ENCODE data around the gene PCNX1. TPM values are rescaled to one million over a fixed set of nuclear protein-coding genes. Genes with fewer than 3 reads are reported as not detected.
A peak's percentile ranks its signal among the peaks of the same experiment; 100 is the strongest.
"Not testable (repeated sequence)": the region's sequence is repeated elsewhere in the genome, so short reads cannot be mapped to it uniquely, and the experiment has no call there.

Gene PCNX1
- total RNA-seq, 2 donors from 2014 or later = 31.0 to 44.1 TPM

GRCh38 chr14:71129716-71130490 is 222.6 kb downstream of the PCNX1 start:
- DNase-seq = not testable (repeated sequence)
- intact Hi-C loops (cut with DNase I) = loop anchor here in 1 of 2 donors (10.0 kb wide), 1 partner anchor 195 kb away; the partner anchor contains the start of gene SIPA1L1

DNA sequence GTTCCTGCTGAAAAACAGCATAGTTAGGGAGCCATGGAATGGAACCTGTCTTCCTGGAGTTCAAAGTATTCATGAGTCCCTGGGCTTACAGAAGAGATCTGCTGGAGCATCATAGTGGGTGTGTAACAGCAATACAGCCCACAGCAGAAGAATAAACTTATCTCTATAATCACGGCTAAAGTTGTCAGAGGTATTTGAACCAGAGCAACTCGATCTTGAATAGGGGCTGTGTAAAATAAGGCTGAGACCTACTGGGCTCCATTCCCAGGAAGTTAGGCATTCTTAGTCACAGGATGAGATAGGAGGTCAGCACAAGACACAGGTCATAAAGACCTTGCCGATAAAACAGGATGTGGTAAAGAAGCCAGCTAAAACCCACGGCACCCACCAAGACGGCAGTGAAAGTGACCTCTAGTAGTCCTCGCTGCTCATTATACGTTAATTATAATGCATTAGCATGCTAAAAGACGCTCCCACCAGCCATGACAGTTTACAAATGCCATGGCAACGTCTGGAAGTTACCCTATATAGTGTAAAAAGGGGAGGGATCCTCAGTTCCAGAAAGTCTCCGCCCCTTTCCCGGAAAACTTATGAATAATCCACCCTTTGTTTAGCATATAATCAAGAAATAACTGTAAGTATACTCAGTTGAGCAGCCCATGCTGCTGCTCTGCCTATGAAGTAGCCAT is 223.4 kb downstream of the PCNX1 start:
- no peak for DNase-seq
- intact Hi-C loops (cut with DNase I) = loop anchor here in 1 of 2 donors (10.0 kb wide), 1 partner anchor 194 kb away; the partner anchor contains the start of gene SIPA1L1
- ATAC-seq = peak in 1 of 2 donors; percentile 23

More at GRCh38 chr14:71129716-71130490, 222.6 kb downstream of the PCNX1 start:
- ATAC-seq = not testable (repeated sequence)

DNA sequence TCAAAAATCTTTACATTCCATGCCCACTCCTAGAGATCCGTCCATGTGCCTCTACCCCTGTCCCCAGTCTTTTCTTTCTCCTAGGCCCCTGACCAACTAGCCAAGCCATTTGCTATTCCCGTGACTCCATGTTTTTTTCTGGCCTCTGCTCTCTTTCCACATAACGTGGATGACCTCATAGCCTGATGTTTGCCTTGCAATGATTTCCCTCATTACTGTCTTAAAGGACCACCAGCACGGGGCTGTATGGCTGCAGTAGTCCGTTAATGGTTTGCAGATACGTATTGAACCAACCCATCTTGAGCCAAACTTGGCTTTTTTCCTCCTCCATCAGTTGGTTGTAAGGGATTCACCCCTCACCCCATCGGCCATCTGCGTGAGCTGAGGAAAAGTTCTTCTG is 226.0 kb downstream of the PCNX1 start:
- ATAC-seq (no peak), DNase-seq (no peak)
- intact Hi-C loops (cut with DNase I) = loop anchor here in 1 of 2 donors (10.0 kb wide), 1 partner anchor 192 kb away; the partner anchor contains the start of gene SIPA1L1

DNA sequence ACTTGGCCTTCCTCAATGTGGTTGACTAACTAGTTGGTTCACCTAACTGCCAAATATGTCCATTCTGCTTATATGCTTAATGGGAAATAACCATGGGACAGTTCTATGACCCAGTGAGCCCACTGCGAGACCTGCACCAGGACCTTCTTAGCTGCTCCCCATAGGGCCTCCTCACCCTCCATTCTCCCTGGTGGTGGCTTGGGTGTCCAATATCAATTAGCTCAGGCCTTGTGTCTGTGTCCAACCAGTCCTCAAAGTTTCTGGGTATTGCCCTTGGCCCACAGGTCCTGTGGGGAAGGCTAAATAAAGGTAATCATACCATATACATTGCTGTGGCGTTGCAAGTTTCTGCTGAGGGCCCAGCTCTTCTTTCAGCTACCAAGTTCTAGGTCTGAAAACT is 228.2 kb downstream of the PCNX1 start:
- DNase-seq = no peak
- intact Hi-C loops (cut with DNase I) = loop anchor here in 1 of 2 donors (10.0 kb wide), 1 partner anchor 189 kb away; the partner anchor contains the start of gene SIPA1L1
- ATAC-seq = no peak

DNA sequence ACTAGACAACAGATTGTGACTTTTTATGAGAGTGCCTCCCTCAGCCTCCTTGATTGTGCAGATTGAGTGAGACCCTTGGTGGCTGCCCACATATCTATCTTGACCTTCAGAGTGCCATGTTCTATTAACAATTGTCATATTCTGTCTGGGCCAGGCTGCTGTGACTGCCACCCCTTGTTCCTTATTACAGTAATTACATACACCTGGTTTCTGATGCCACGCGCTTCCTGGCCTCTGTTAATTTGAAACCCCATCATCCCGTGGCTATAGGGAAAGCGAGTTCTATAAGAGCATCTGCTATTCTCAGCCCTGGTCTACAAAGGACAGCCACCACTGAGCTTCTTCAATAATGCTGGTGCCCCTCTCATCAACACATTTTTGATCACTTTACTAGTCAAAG is 228.7 kb downstream of the PCNX1 start:
- no peak for DNase-seq
- intact Hi-C loops (cut with DNase I) = loop anchor here in 1 of 2 donors (10.0 kb wide), 1 partner anchor 189 kb away; the partner anchor contains the start of gene SIPA1L1
- no peak for ATAC-seq

GRCh38 chr14:71136386-71137060 is 229.3 kb downstream of the PCNX1 start:
- intact Hi-C loops (cut with DNase I) = loop anchor here in 1 of 2 donors (10.0 kb wide), 1 partner anchor 188 kb away; the partner anchor contains the start of gene SIPA1L1
- ATAC-seq = no peak

DNA sequence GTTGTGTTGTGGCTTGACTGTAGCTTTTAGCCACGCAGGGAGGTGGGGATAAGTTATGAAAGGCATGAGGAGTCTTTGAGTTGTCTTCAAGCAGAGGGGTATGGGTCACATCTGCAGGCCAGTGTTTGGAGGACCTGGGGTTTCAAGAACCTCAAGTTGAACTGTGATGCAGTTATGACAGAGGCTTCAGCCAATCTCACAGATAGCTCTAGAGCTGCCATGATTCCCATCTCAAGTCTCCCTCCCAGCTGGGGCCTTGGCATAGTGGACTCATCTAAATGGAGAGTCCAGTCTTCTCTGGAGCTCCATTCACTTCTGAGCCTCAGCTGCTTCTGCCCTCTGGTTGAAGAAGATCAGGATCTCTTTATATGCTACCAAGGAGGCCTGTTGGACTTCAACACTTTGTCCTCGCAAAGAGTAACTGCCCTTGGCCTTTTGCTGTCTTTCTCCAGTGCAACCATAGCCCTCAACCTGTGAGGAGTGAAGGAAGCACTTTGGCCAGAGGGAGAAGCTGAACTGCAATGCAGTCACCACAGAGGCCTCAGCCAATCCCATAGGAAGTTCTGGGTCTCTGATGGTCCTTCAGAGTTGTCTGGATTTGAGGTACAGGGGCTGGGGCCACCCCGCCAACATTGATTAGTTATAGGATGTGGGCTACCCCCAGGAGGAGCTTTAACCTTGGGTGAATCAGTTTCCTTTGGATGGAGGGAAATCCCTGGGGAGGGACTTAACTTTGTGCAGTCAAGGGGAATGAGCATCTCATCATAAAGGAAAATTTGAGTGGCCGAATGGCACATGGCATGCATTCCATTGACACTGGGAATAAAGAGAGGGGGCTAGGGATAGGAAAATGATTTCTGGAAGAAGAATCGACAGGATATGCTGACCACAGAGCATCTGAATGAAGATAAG is 230.5 kb downstream of the PCNX1 start:
- ATAC-seq (no peak), DNase-seq (no peak)
- intact Hi-C loops (cut with DNase I) = loop anchor here (2.0 to 10.0 kb wide), 2 partner anchors 187 to 615 kb away; partner anchors contain the start of gene SIPA1L1 (in 1 of the 2)

More at GRCh38 chr14:71136386-71137060, 229.3 kb downstream of the PCNX1 start:
- no peak for DNase-seq

DNA sequence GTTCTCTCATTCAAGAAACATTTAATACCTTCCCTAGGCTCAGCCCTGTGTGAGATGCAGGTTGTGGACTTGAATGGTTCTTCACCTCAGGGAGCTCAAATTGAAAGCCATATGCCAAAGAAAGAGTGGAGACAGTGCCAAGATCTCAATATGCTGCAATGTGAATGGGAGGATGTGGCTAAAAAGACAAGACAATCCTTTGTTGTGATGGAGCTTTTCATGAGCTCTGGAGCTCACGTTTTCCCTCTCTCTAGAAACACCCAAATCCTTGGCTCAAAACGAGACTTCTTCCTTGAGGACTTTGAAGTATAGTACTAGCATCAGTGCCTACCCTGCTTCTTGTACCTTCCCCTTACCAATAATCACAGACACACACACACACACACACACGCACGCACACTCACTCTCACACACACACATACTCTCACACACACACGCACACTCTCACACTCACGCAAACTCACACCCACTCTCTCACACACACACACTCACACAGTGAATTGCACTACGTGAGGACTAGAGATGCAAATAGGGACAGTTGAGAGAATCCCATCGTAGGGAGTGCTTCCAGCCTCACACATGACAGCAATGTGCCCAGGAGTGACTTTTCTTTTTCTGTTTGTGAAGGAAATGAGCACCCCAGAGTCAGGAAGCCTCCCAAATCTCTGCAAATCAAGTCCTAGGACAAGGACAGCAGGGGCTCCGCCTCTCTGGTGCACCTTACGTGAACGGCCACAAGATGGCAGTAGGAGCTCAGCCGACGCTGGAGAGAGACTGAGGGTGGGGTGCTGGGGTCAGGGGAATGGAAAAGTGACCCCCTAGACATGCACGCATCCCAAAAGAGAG is 231.4 kb downstream of the PCNX1 start:
- peak; percentile 80 to 83 for ATAC-seq
- peak; percentile 51 for DNase-seq
- intact Hi-C loops (cut with DNase I) = loop anchor here (1.0 to 10.0 kb wide), 3 partner anchors 186 to 615 kb away; partner anchors contain the start of gene SIPA1L1 (in 1 of the 2)

DNA sequence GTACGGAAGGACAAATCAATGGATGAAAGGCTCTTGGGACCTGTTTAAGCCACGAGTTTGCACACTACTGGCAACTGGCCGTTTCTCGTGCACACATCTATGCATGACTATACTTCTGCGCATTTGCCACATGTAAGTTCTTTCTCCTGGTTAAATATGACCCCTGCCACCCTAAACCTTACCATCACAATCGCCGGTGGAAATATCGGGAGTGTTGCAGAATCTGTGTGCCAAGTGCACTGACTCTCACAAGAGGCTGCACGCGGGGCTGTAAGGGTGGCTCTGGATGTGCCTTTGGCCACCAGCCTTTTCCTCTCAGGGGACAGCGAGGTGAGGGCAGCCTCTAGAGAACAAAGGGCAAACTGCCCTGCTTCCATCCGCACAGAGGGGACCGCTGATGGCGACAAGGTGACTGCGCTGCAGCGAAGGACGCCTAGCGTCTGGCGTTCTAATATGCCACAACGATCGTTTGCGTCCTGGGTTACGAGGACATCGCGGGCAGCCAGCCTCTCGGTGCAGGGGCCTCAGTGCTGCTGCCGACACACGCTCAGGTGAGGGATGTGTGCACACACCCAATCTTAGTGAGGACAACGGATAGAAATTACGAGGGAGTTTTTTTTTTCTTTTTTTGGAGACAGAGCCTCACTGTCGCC is 232.2 kb downstream of the PCNX1 start:
- ATAC-seq (no peak), DNase-seq (no peak)
- intact Hi-C loops (cut with DNase I) = loop anchor here (1.0 to 10.0 kb wide), 3 partner anchors 185 to 614 kb away; partner anchors contain the start of gene SIPA1L1 (in 1 of the 2)

- intact Hi-C loops (cut with DNase I) = no loop called here
These were observed 232.9 kb downstream of the PCNX1 start for GRCh38 chr14:71140157-71140556.

GRCh38 chr14:71141701-71142374 is 234.6 kb downstream of the PCNX1 start:
- intact Hi-C loops (cut with DNase I) = no loop called here
- DNase-seq = no peak
- ATAC-seq = no peak

More at GRCh38 chr14:71140157-71140556, 232.9 kb downstream of the PCNX1 start:
- ATAC-seq (no peak), DNase-seq (no peak)

DNA sequence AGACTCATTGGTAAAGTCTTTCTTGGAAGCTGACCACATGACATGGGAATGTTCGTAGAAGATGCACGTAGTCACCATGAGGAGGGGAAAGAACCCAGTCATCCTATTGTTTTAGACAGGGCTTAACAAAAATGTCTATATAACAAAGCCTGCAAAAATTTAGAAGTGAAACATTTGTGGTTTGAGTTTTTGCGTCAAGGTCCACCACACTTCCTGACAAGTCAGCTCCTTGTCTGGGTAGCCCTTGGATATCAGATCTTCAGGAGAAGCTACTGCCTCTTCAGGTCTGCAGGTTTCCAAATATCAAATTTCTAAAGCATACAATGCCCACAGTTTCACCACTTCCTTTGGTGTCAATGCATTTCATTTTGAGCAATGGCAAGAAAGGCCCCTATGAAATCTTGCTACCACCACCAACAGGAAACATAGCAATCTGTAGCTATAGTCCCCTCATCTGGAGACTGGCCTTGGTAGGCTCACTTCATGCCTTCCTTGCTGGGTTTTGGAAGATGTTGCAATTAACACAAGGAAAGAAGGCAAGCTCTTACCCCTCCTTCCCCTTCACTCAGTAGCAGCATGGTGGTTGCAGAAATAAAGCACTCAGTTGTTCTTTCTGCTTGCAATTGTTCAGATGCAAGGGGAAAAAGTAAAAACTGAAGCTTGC is 235.2 kb downstream of the PCNX1 start:
- peak; percentile 13 to 33 for ATAC-seq
- no peak for DNase-seq
- intact Hi-C loops (cut with DNase I) = no loop called here

DNA sequence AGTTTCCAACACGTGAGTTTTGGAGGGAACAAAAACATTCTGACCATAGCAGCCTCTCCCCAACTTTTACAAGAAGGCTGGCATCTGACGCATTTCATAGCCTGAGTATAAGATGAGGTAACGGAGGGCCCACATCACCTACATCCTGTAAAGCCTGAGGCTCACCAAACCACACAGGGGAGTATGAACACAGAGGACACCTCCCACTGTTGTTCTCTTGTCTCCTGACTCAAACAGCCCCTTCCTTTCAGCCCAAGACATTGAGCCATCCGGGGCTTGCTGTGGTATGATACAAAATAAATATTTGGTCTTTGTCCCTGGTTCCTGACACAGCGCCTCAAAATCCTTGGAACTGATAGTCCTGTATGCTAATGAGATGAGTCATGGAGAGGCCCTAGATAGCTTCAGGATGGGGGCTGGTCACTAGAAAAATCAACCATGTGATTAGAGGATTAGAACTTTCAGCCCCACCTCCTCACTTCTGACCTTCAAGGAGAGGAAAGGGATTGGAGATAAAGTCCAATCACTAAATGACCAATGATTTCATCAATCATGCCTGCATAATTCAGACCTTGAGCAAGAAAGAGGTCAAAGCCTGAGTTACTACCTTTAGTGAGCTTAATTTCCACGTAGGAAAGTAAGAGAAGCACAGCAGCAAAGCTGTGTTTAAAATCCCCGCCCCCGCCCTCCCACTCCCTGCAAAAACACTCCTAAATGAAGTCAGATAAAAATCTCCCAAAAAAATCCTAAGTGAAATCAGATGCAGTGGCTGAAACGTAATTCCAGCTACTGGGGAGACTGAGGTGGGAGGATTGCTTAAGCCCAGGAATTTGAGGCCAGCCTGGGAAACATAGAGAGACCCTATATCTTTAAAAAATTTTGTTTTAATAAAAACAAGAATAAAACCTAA is 236.4 kb downstream of the PCNX1 start:
- DNase-seq = no peak
- intact Hi-C loops (cut with DNase I) = no loop called here
- ATAC-seq = peak; percentile 10 to 20

DNA sequence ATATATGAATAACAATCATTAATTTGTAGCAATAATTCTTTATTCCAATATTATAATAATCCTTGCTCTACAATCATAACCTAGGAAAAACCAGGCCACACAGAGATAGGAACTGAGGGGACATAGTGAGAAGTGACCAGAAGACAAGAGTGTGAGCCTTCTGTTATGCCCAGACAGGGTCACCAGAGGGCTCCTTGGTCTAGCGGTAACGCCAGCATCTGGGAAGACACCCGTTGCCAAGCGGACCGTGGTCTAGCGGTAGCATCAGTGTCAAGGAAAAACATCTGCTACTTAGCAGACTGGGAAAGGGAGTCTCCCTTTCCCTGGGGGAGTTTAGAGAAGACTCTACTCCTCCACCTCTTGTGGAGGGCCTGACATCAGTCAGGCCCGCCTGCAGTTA is 240.1 kb downstream of the PCNX1 start:
- DNase-seq; ATAC-seq; intact Hi-C loops (cut with DNase I): not testable (repeated sequence)
